NCI-H2196 treated with DMSO at 0.1 percent for 48 hours (cell line): ENCODE measurements around the gene DNAI1.

Experiments
- DNase-seq: peaks from one replicate; lab custom pipeline; 2025; ENCODE audit not compliant: unreplicated experiment; lab: John Stamatoyannopoulos, UW

The DNAI1 gene

DNA sequence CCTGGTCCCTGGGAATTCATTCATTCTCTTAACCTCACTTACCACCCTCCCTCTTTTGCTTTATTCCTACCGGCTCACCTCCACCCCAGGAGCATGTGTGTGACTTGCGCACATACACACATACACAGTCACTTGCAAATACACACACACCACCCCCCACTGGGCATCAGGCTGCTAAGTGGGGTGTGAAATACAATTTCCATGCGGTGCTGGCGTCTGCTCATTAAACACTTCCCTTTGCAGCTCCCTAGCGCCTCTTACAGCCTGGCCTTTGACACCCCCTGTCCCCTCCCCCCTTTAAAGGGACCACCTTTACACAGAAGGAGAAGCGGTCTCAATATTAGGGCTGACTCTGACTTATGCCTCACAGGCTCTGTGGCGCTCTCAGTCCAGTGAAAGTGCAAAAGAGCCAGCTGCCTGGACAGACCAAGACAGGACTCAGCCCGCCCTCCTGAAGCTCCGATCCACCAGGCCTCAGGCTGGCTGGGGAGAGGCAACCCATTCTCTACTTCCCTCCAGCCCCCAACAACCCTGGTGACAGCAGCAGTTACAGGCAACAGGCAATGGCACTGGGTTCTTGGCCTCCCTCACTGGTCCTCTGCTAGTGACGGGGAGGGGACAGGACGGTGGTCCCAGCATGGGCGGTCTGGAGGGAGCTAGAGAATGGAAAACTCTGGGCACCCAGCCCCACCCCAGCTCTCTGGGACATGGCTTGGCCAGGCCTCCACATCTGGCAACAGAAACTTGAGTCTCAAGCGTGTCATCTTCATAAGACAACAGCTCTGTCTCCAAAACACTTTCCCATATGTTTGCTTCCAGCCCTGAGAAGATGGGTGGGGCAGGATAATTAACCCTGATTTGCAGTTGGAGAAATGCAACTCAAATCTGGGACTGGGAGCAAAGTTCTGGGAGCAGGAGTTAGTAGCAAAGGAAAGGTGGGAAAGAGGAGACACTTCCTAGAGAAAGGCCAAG lies 52.2 kb downstream of the DNAI1 start:
- DNase-seq, result no peak

DNA sequence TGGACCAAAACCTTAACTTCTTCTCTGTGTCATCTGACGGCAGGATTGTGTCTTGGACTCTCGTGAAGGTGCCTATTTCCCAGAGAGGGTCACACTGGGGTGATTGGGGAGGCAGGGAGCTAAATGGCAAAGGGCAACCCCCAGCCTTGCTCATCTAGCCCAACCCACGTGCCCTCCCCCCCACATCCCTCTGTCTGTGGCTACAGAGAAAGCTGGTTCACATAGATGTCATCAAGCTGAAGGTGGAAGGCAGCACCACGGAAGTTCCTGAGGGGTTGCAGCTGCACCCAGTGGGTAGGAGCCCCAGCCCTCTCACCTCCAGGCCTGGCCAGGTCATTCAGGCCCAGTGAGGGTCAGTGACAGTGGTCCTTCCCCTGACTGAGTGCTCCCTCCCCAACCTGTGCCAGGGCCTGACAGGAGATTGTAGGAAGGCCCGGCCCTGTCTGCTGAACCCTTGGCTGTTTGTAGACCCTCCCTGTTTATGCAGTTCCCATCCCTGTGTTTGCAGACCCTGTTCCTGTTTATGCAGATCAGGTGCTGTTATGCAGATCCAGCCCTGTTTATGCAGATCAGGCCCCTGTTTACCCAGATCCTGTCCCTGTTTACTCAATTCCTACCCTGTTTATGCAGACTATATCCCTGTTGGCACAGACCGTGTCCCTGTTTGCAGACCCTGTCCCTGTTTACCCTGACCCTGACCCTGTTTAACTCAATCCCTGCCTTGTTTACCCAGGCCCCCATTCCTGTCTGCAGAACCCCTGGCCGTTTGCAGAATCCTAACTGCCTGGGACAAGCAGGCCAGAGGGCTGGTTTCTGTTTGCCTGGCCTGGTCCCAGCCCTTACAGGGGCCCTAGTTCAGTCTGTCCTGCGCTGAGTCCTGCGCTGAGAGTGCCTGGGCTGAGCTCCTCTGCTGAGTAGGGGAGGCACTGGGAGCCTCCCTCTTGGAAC lies 53.8 kb downstream of the DNAI1 start:
- DNase-seq, result no peak

GRCh38 chr9:34513567-34514214 lies 55.1 kb downstream of the DNAI1 start:
- DNase-seq, result peak; percentile 76

DNA sequence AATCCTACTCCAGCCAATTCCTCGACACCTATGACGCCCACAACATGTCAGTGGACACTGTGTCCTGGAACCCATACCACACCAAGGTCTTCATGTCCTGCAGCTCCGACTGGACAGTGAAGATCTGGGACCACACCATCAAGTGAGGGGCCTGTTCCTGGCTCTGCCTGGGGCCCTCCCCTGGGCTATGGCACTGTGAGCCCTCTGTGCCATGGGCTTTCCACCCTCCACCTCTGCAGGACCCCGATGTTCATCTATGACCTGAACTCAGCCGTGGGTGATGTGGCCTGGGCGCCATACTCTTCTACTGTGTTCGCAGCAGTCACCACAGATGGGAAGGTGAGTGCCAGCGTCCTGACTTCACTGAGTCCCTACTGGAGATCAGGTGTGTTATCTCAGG lies 55.8 kb downstream of the DNAI1 start:
- DNase-seq, result no peak

DNA sequence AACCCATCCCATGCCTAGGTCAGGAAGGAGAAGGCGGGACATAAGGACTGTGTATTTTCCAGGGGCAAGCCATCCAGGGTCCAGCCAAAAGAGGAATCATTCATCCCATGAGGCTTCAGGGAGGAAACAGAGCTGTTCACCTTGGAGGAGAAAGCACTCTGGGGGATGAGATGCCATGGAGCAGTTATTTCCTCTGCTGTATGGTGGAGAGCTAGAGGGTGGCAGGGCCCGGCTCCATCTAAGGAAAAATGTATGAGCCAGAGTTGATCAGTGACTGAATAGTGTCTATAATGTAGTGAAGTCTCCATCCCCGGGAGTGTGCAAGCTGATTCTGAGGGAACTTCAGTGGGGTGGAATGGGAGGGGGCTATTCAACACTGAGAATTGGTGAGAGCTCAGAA lies 56.2 kb downstream of the DNAI1 start:
- no peak for DNase-seq

DNA sequence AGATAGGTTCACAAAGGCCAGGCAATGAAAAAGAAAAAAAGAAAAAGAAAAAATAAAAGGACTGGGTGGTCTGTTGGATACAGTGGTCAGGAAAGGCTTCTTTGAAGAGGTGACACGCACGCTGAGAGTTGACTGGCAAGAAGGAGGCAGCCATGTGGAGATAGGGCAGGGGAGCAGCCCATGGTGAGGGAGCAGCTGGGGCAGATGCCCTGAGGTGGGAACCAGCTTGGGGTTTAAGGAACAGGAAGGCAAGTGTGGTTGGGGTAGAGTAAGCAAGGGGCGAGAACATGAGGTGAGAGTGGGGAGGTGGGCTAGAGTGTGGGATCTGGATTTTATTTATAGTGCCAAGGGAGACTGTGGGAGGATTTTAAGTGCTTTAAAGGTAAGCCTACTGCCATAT lies 57.4 kb downstream of the DNAI1 start:
- no peak for DNase-seq

GRCh38 chr9:34517185-34517584 lies 58.6 kb downstream of the DNAI1 start:
- DNase-seq, result no peak

DNA sequence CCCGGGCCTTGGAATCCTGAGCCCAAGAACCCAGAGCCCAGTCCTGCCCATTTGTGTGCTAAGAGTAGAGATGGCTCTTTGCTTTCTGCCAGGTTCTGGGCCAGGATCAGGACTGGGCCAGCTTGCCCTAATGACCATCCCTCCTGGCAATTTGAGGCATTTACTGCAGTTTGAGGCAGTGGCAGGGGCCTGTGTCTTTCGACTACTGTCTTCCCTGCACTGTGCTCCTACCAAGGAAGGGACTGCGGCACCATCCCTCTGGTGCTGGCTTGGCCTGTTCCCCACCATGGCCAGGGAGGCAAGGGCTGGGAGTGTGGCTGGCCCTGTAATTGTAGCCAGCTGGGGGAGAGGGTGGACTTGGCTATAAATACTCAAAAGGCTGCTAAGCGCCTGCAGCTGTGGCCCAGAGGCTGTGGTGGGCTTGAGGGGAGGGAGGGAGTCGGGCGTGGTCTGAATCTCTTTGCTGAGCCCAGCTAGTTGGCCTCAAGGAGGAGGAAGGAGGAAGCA lies 59.6 kb downstream of the DNAI1 start:
- DNase-seq, result no peak

DNA sequence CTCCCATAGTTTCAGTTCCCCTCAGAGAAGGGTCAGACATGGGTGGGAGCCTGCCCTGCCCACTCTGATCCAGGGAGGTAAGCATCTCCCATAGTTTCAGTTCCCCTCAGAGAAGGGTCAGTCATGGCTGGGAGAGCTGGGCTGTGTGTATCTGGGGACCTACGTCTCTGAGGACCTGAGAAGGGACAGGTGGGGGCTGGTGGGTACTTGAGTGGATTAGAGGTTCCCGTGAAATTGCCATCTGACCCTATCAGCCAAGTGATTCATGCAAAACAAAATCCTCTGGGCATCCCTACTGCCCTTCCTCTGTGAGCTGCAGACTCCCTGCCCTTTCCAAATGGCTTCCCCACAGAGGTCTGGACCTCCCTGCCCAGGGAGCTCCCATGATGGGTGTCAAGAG lies 60.3 kb downstream of the DNAI1 start:
- DNase-seq, result no peak

GRCh38 chr9:34519321-34520020 lies 60.9 kb downstream of the DNAI1 start:
- DNase-seq, result no peak

GRCh38 chr9:34520096-34520495 lies 61.5 kb downstream of the DNAI1 start:
- DNase-seq, result no peak

DNA sequence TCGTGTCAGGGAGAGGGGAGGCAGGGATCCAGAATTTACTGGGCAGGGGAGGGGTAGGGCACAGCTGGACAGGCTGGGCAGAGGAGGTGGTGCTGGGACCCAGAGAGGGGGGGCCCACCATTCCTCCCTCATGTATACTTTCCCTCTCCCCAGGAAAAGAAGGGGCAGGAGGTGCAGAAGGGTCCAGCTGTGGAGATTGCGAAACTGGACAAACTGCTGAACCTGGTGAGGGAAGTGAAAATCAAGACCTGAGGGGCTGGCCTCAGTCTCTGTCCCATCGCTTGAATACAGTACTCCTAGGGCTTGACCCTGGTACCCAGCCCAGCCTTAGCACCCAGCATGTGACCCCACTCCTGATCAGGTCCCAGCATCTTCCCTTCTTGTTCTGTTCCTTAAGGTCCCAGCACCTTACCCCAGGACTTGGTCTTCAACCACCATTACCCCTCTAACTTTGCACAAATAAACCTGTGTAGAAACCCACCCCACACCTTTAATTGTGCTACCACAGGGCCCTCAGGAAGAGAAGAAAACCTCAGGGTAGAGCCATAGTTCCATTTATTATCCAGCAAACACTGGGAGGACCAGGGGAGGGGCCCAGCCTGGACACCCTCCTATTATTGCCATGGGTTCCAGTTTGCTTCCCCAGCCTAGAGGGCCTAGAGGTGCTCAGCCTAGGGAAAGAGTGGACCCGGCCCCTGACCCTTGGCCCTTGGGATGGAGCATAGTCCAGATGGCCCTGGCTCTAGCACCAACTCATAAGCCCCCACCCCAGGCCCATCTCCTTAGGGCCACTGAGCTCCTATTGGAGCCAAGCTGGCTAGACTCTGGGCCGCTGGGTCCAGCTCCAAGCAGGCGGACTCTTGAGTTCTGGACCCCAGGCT lies 62.1 kb downstream of the DNAI1 start:
- DNase-seq, result no peak

DNA sequence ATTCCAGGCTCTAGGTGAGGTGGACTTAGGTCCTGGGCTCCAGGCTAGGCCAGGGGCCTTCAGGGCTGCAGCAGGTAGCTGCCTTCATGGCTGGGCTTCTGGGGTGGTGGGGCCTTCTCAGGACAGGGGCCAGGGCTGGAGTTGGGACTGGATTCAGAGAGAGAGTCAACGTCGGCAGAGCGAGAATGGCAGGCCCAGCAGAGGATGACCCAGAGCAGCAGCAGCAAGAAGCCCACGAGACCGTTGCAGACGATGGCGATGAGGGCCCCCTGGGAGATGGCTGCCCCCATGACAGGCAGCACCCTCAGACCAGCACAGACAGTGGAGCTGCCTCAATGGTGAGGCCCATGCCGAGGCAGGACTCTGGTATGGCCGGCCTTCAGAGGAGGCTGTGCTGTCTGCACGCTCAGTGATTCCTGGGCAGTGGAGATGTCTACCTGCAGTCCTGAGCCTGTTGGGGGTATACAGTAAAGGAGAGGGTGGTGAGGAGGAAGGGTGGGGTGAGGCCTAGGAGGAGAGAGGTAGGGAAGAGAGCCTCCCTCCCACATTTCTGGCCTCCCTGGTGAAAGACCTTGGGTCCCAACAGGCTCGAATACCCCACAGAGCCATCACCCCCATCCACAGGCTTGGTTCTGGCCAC lies 62.9 kb downstream of the DNAI1 start:
- no peak for DNase-seq

DNA sequence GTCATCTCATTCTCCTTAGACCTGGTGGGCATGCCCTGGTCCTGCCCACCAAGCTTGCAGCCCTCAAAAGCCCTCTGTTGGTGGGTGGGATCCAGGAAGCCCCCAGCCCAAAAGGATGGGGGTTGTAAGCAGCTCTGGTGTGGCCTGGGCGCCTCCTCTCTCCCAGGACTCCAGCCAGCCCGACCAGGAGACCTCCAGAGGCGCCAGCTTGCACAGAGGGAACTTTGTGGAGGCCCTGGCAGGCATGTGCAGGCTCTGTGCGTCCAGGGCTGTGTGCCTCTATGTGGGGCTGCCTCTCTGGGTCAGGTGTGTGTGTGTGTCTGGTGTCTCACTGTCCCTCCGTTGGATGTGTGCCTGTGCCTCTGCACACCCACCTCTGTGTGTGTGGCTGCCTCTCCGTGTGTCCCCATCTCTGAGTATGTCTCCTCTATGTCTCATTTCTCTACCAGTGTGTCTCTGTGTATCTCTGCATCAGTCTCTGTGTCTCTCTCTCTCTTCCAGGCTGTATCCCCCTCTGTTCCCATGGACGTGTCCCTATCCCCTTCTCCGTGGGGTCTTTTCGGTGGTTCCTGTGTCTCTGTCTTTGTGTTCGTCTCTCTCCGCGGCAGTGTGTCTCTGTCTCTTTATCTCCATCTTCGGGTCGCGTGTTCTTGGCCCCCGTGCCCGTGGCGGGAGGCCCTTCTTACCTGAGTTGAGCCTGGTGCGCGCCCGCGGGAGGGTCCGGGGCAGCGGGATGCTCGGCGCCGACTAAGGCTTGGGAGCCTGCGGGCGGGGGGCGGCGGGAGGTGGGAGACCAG lies 63.7 kb downstream of the DNAI1 start:
- DNase-seq, result no peak

DNA sequence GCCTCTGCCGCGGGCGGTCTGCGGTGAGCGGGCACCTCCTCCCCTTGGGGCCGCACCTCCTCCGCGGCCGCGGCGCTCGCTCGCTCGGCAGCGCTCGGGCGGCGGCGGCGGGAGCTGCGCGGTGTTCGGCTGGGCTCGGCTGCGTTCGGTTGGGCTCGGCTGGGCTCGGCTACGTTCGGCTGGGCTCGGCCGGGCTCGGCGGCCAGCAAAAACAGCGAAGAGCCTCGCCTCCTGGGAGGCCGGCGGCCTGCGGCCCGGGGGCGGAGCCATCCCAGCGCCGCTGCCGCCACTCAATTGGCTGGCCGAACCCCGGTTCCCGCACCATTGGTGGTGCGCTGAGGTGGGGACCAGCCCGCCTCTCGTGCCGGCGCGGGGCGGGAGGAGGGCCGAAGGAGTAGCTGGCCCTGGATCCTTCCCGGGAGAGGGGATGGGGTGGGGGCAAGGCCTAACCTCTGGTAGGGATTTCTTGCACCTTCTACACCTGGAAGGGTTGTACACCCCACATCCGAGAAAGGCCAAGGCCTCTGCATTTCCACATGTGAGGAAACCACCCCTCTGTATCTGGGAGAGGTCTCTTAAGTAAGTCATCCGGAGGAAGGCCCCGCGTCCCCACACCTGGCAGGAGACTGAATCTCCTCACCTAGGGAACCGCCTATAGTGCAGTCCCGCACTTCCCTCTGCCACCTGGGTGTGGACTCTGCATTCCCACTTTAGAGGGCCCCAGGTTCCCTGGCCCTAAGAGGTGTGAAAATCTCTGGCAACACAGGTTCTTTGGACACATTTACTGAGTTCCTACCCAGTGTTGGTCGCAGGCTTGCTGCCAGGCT lies 64.6 kb downstream of the DNAI1 start, which contains the start of gene ENHO:
Gene ENHO, minus strand, starts transcription at position 20 of the 827 bp plus-strand sequence. CDS start 1,295 bp downstream, outside the sequence.
- DNase-seq, result peak; percentile 75

- no peak for DNase-seq
Measured at GRCh38 chr9:34524349-34524748, 65.7 kb downstream of the DNAI1 start.

- DNase-seq, result no peak
Measured at GRCh38 chr9:34526026-34526425, 67.4 kb downstream of the DNAI1 start.
